Heart left ventricle (tissue), 16 donors: Measurements from ENCODE around the gene MT1M. TPM values are rescaled to one million over a fixed set of nuclear protein-coding genes. Genes with fewer than 3 reads are reported as not detected.
A peak's percentile ranks its signal among the peaks of the same experiment; 100 is the strongest.

Experiments
- ATAC-seq, 4 donors: fragments of 200-7000 bp; cut with Tn5 transposase; one replicate each; pipeline ENCODE4 v1.9.1; 2020 to 2022; ENCODE audit warnings: moderate library complexity in 4 of 4, mild to moderate bottlenecking in 3 of 4, moderate number of reproducible peaks in 1 of 4
- DNase-seq, 5 donors: peaks; one replicate each; pipeline ENCODE4 v3.0.0-alpha.2; 2020
- H3K27ac ChIP-seq, 12 donors: fragments of 200-600 bp; sonication (generic) in 4 of 12; one replicate each; pipeline versions ENCODE4 v1.5.0 to v1.8.0; 2016 to 2022; ENCODE audit warnings: mild to moderate bottlenecking in 2 of 12
- H3K27me3 ChIP-seq, 9 donors: fragments of 200-600 bp; sonication (generic) in 2 of 9; one replicate each; pipeline versions ENCODE4 v1.5.1 to v1.8.0; 2016 to 2022; ENCODE audit warnings: mild to moderate bottlenecking in 3 of 9
- H3K36me3 ChIP-seq, 9 donors: fragments of 200-600 bp; sonication (generic) in 2 of 9; one replicate each; pipeline versions ENCODE4 v1.5.0 to v1.8.0; 2018 to 2022; ENCODE audit warnings: mild to moderate bottlenecking in 2 of 9
- H3K4me1 ChIP-seq, 12 donors: fragments of 200-600 bp; sonication (generic) in 4 of 12; one replicate each; pipeline versions ENCODE4 v1.5.0 to v1.8.0; 2016 to 2022; ENCODE audit warnings: mild to moderate bottlenecking in 3 of 12
- H3K4me3 ChIP-seq, 12 donors: fragments of 200-600 bp; sonication (generic) in 4 of 12; one replicate each; pipeline versions ENCODE4 v1.5.0 to v1.8.0; 2017 to 2022; ENCODE audit warnings: mild to moderate bottlenecking in 9 of 12, moderate library complexity in 4 of 12
- H3K9me3 ChIP-seq, 12 donors: fragments of 200-600 bp; sonication (generic) in 4 of 12; one replicate each; pipeline versions ENCODE4 v1.5.0 to v1.8.0; 2016 to 2022; ENCODE audit warnings: mild to moderate bottlenecking in 1 of 12
- CTCF ChIP-seq, 12 donors: fragments of 200-600 bp; sonication (generic) in 4 of 12; IDR thresholded peaks; one replicate each; pipeline versions ENCODE4 v1.5.0 to v1.8.0; 2018 to 2022; ENCODE audit warnings: antibody characterized with exemption in 12 of 12, mild to moderate bottlenecking in 5 of 12
- POLR2A ChIP-seq, 2 donors: fragments of 450-650 bp; IDR thresholded peaks; one replicate each; pipeline ENCODE4 v1.6.1; 2017; ENCODE audit warnings: antibody characterized with exemption in 2 of 2, mild to moderate bottlenecking in 2 of 2, moderate library complexity in 2 of 2
- WGBS, 4 donors: extraction: QIAGEN DNeasy Blood & Tissue Kit in 2 of 4; methylation state at CpG; one replicate each; pipeline versions ENCODE4 v1.1.5 to v1.1.7; 2013 to 2018; 5-methylcytosine and 5-hydroxymethylcytosine counted together
- intact Hi-C, 10 donors: fragments of 100-400 bp; cut with DNase I; formaldehyde crosslinking; loops; one replicate each; pipeline versions ENCODE4 v1.11.1 to v1.14.2; 2022
- polyA plus RNA-seq, 2 donors: library from polyadenylated mRNA; stranded (reverse); fragments of 200-250 nt; gene quantifications; one replicate each; pipeline ENCODE4 v1.2.3, GENCODE V29; 2013
- total RNA-seq, 9 donors: library from RNA; depleted of rRNA in 2 of 9; stranded (reverse); fragments of >200 nt in 2 of 9; fragmentation: NEBNext Ultra II Directional in 3 of 9; extraction: Animal tissue kit (Norgen Biotek cat#: 25700) in 3 of 9; gene quantifications; one replicate each; pipeline versions ENCODE4 v1.1.0 to v1.2.4, GENCODE V29; 2016 to 2023
- donor health status: ischemic (EF 13 %, LVEDD 7.1; RV severe dilation, severe dysfunction).
- donor health status: healthy with polysubstance abuse.
- donor health status: DM: no; HTN: yes; CAD: no.
- donor health status: DM: no; HTN: no; CAD: no.
- donor health status: ischemic (EF 25% LVEDD 6.9; RV normal size, moderate dysfunction).
- donor health status: ischemic (EF 25% LVEDD 5.7; RV mildly dilated, moderate dysfunction).
- donor health status: healthy.
- donor health status: DM: yes; HTN: yes; CAD: no.
- donor health status: ischemic (EF 35%, LVEDD 5.7; RV mildly dilated, moderate dysfunction).
- donor health status: nonischemic (EF 11% LVEDD 7.7; RV severe dilation, severe dysfunction).
- donor health status: DM: yes; HTN: yes; CAD: no.
- donor health status: PGD.
- donor health status: ischemic (EF 29% LVEDD 5.4; RV normal size, mild dysfunction).
- donor health status: nonischemic (EF 23%, LVEDD 6.1; RV moderate dilation, normal function).

MT1M gene
- total and polyA plus RNA-seq, 11 donors, result 0.61 to 16.2 (median 7.4) TPM

- intact Hi-C loops, result no loop called here
- no peak for DNase-seq
- no peaks in the 10 kb centered on the region for H3K9me3 ChIP-seq
Observed at GRCh38 chr16:56614549-56614991, 17.9 kb upstream of the MT1M start.

GRCh38 chr16:56615353-56615752 is 17.1 kb upstream of the MT1M start:
- no peak overlapping the region for H3K27ac ChIP-seq
- no peaks in the 10 kb centered on the region for H3K9me3 ChIP-seq
- ATAC-seq (no peak), DNase-seq (no peak)
- WGBS, 4 donors, result 93 to 97% (median 95%) methylated on average over 3 of the region's 3 CpGs
- peaks cover 0 to 11% (median 0%) of the 10 kb centered on the region in 9 donors for H3K27me3 ChIP-seq
- H3K4me3 ChIP-seq, result no peak overlapping the region
- H3K36me3 ChIP-seq, result no peaks in the 10 kb centered on the region
- H3K4me1 ChIP-seq, result peaks cover 5 to 49% (median 31%) of the 10 kb centered on the region in 12 donors
- TF ChIP-seq POLR2A (IDR thresholded peaks at IDR 0.05) (no peak), CTCF (IDR thresholded peaks at IDR 0.05) (no peak)
- intact Hi-C loops, result no loop called here

More at GRCh38 chr16:56614549-56614991, 17.9 kb upstream of the MT1M start:
- no peak for ATAC-seq
- no peak for TF ChIP-seq POLR2A (IDR thresholded peaks at IDR 0.05)
- no peak for TF ChIP-seq CTCF (IDR thresholded peaks at IDR 0.05)
- Histone ChIP-seq H3K4me3 (no peak overlapping the region), H3K27ac (no peak overlapping the region), H3K27me3 (peaks cover 0 to 11% (median 0%) of the 10 kb centered on the region in 9 donors), H3K4me1 (peaks cover 9 to 56% (median 39%) of the 10 kb centered on the region in 12 donors), H3K36me3 (no peaks in the 10 kb centered on the region)

- WGBS, 4 donors, result 48 to 59% (median 53%) methylated on average over 23 of the region's 23 CpGs
- H3K36me3 ChIP-seq, result no peaks in the 10 kb centered on the region
- no peak for TF ChIP-seq CTCF (IDR thresholded peaks at IDR 0.05)
- no peak for TF ChIP-seq POLR2A (IDR thresholded peaks at IDR 0.05)
- DNase-seq (peak in 1 of 5 donors; percentile 13), ATAC-seq (peak in 2 of 4 donors; percentile 3 to 21)
- H3K27ac ChIP-seq, result peak overlapping the region; percentile 20 to 86 (median 70)
- intact Hi-C loops, result no loop called here
- H3K4me3 ChIP-seq, result peak overlapping the region; percentile 5 to 63 (median 53)
- peaks cover 0 to 11% (median 0%) of the 10 kb centered on the region in 9 donors for H3K27me3 ChIP-seq
- H3K4me1 ChIP-seq, result peaks cover 0 to 36% (median 17%) of the 10 kb centered on the region in 12 donors
- no peaks in the 10 kb centered on the region for H3K9me3 ChIP-seq
Observed at GRCh38 chr16:56616608-56617211, 15.7 kb upstream of the MT1M start.

- intact Hi-C loops, result no loop called here
- H3K36me3 ChIP-seq, result no peaks in the 10 kb centered on the region
- H3K27ac ChIP-seq, result peak overlapping the region; percentile 20 to 86 (median 70)
- H3K9me3 ChIP-seq, result no peaks in the 10 kb centered on the region
- H3K4me3 ChIP-seq, result peak overlapping the region; percentile 5 to 63 (median 53)
- DNase-seq, result peak; percentile 82 to 93 (median 90)
- TF ChIP-seq CTCF (IDR thresholded peaks at IDR 0.05) (no peak), POLR2A (IDR thresholded peaks at IDR 0.05) (peak in 1 of 2 donors; percentile 57)
- peaks cover 0 to 35% (median 14%) of the 10 kb centered on the region in 12 donors for H3K4me1 ChIP-seq
- peaks cover 0 to 11% (median 0%) of the 10 kb centered on the region in 9 donors for H3K27me3 ChIP-seq
- ATAC-seq, result peak; percentile 93 to 97 (median 96)
- WGBS, 4 donors, result 3 to 5% (median 4%) methylated on average over 29 to 41 of the region's 41 CpGs
Observed at GRCh38 chr16:56617212-56618085, 15.0 kb upstream of the MT1M start.
